PC-9 (cell line): Measurements from ENCODE around the gene HBE1. TPM values are rescaled to one million over a fixed set of nuclear protein-coding genes. Genes with fewer than 3 reads are reported as not detected.

ENCODE experiments used
- BruUV-seq: library from RNA; stranded (reverse); fragments of 400-500 nt; replicated peaks from 2 replicates; lab custom pipeline; 2021; lab: Mats Ljungman, UMichigan
- CTCF ChIA-PET: fragments of 300-600 bp; sonication (Branson Sonifier 250); formaldehyde crosslinking; loops from one replicate; lab custom pipeline; 2022; ENCODE audit warnings: antibody characterized with exemption; lab: Charles Lee
- POLR2A ChIA-PET: fragments of 300-600 bp; sonication (Branson Sonifier 250); formaldehyde crosslinking; loops from one replicate; lab custom pipeline; 2022; ENCODE audit warnings: antibody characterized with exemption; ENCODE audit not compliant: unreplicated experiment; lab: Charles Lee
- DNase-seq, 2 experiments: peaks; one replicate each; pipeline versions ENCODE4 v3.0.0 to v3.0.0-alpha.2; 2015 to 2022; ENCODE audit warnings: mixed read lengths in 1 of 2
- H2AFZ ChIP-seq: fragments of 200-600 bp; sonication (generic); 2 replicates; pipeline ENCODE4 v1.8.1; 2017; ENCODE audit warnings: antibody characterized with exemption
- H3F3A ChIP-seq: fragments of 200-600 bp; sonication (generic); 2 replicates; pipeline ENCODE4 v1.8.1; 2017; ENCODE audit warnings: antibody characterized with exemption, mild to moderate bottlenecking, low read depth; ENCODE audit not compliant: insufficient read depth
- H3K27ac ChIP-seq: fragments of 200-600 bp; sonication (generic); 2 replicates; pipeline ENCODE4 v1.6.1; 2016; ENCODE audit warnings: mixed run types
- H3K27me3 ChIP-seq: fragments of 200-600 bp; sonication (generic); 2 replicates; pipeline ENCODE4 v1.6.1; 2016; ENCODE audit warnings: low read depth, mixed run types; ENCODE audit not compliant: insufficient read depth
- H3K36me3 ChIP-seq: fragments of 200-600 bp; sonication (generic); 2 replicates; pipeline ENCODE4 v1.6.1; 2016; ENCODE audit warnings: low read depth, mixed run types
- H3K4me1 ChIP-seq: fragments of 200-600 bp; sonication (generic); replicated peaks from 2 replicates; pipeline ENCODE4 v1.6.1; 2016; ENCODE audit warnings: mixed run types; ENCODE audit not compliant: insufficient read depth
- H3K4me2 ChIP-seq: fragments of 200-600 bp; sonication (generic); 2 replicates; pipeline ENCODE4 v1.6.1; 2017; ENCODE audit warnings: mixed run types
- H3K4me3 ChIP-seq: fragments of 200-600 bp; sonication (generic); 2 replicates; pipeline ENCODE4 v1.6.1; 2016; ENCODE audit warnings: mixed run types
- H3K79me2 ChIP-seq: fragments of 200-600 bp; sonication (generic); 2 replicates; pipeline ENCODE4 v1.6.1; 2017; ENCODE audit warnings: low read depth, mixed run types
- H3K9me2 ChIP-seq: fragments of 200-600 bp; sonication (generic); 2 replicates; pipeline ENCODE4 v1.8.1; 2017; ENCODE audit warnings: mild to moderate bottlenecking; ENCODE audit not compliant: insufficient read depth
- H3K9me3 ChIP-seq: fragments of 200-600 bp; sonication (generic); 2 replicates; pipeline ENCODE4 v1.8.1; 2016; ENCODE audit warnings: low read depth; ENCODE audit not compliant: insufficient read depth
- H4K20me1 ChIP-seq: fragments of 200-600 bp; sonication (generic); 2 replicates; pipeline ENCODE4 v1.8.1; 2017; ENCODE audit not compliant: insufficient read depth
- CTCF ChIP-seq: fragments of 200-600 bp; sonication (generic); conservative IDR thresholded peaks from 2 replicates; pipeline ENCODE4 v1.6.1; 2017; ENCODE audit warnings: mixed run types, antibody characterized with exemption, mild to moderate bottlenecking, moderate library complexity
- EZH2 ChIP-seq: fragments of 200-600 bp; sonication (generic); IDR thresholded peaks from 2 replicates; pipeline ENCODE4 v1.8.0; 2017; ENCODE audit warnings: antibody characterized with exemption, low read depth
- intact Hi-C: fragments of 100-400 bp; cut with micrococcal nuclease; formaldehyde crosslinking; loops from one replicate; pipeline ENCODE4 v1.10.0; 2022; ENCODE audit not compliant: unreplicated experiment
- total RNA-seq: library from RNA; stranded (reverse); gene quantifications from 2 replicates; pipeline ENCODE4 v1.2.3, GENCODE V29; 2021

HBE1 gene
- total RNA-seq, 1 experiment from 2014 or later: 1.4 TPM

- no peak overlapping the region for H3K27ac ChIP-seq
- CTCF ChIA-PET: no interaction called here
- H3K4me1 ChIP-seq: no peaks in the 10 kb centered on the region
- BruUV-seq: no TSS peak
- H2AFZ ChIP-seq: no peak overlapping the region
- H3K9me3 ChIP-seq: no peaks in the 10 kb centered on the region
- no peak overlapping the region for H3K4me3 ChIP-seq
- H4K20me1 ChIP-seq: no peaks in the 10 kb centered on the region
- DNase-seq: no peak
- no peaks in the 10 kb centered on the region for H3K27me3 ChIP-seq
- TF ChIP-seq CTCF (no peak), EZH2 (no peak)
- no peaks in the 10 kb centered on the region for H3K79me2 ChIP-seq
- H3K4me2 ChIP-seq: no peak overlapping the region
- no peaks in the 10 kb centered on the region for H3K9me2 ChIP-seq
- intact Hi-C loops: loop anchor here (2.0 kb wide), 1 partner anchor 165 kb away; no protein-coding TSS in a partner anchor
- H3F3A ChIP-seq: no peaks in the 10 kb centered on the region
- H3K36me3 ChIP-seq: no peaks in the 10 kb centered on the region
- POLR2A ChIA-PET: no interaction called here
Observed at GRCh38 chr11:5289696-5290095, 20.0 kb upstream of the HBE1 start.

GRCh38 chr11:5288906-5289550, 19.3 kb upstream of the HBE1 start:
- DNase-seq: no peak
- no peaks in the 10 kb centered on the region for H4K20me1 ChIP-seq
- no peak overlapping the region for H3K4me2 ChIP-seq
- CTCF ChIA-PET: no interaction called here
- H3K27me3 ChIP-seq: no peaks in the 10 kb centered on the region
- intact Hi-C loops: no loop called here
- no peak overlapping the region for H3K4me3 ChIP-seq
- H2AFZ ChIP-seq: no peak overlapping the region
- H3K79me2 ChIP-seq: no peaks in the 10 kb centered on the region
- no peaks in the 10 kb centered on the region for H3F3A ChIP-seq
- BruUV-seq: no TSS peak
- no peaks in the 10 kb centered on the region for H3K9me3 ChIP-seq
- H3K27ac ChIP-seq: no peak overlapping the region
- H3K36me3 ChIP-seq: no peaks in the 10 kb centered on the region
- TF ChIP-seq CTCF: no peak
- no peak for TF ChIP-seq EZH2
- no peaks in the 10 kb centered on the region for H3K9me2 ChIP-seq
- H3K4me1 ChIP-seq: no peaks in the 10 kb centered on the region
- POLR2A ChIA-PET: no interaction called here

GRCh38 chr11:5288108-5288905, 18.6 kb upstream of the HBE1 start:
- no peaks in the 10 kb centered on the region for H3K27me3 ChIP-seq
- no peaks in the 10 kb centered on the region for H3F3A ChIP-seq
- H3K9me2 ChIP-seq: no peaks in the 10 kb centered on the region
- TF ChIP-seq EZH2: no peak
- TF ChIP-seq CTCF: no peak
- H2AFZ ChIP-seq: no peak overlapping the region
- no peak overlapping the region for H3K4me2 ChIP-seq
- H3K36me3 ChIP-seq: no peaks in the 10 kb centered on the region
- H3K79me2 ChIP-seq: no peaks in the 10 kb centered on the region
- no peak overlapping the region for H3K27ac ChIP-seq
- BruUV-seq: no TSS peak
- CTCF ChIA-PET: no interaction called here
- H3K4me3 ChIP-seq: no peak overlapping the region
- no peaks in the 10 kb centered on the region for H4K20me1 ChIP-seq
- POLR2A ChIA-PET: no interaction called here
- no peak for DNase-seq
- no peaks in the 10 kb centered on the region for H3K4me1 ChIP-seq
- H3K9me3 ChIP-seq: no peaks in the 10 kb centered on the region
- intact Hi-C loops: no loop called here
